CD4-positive, alpha-beta memory T cell (primary cell): Measurements from ENCODE around the gene ASIC4. TPM values are rescaled to one million over a fixed set of nuclear protein-coding genes. Genes with fewer than 3 reads are reported as not detected.

Experiments
- CTCF ChIA-PET: fragments of 350-600 bp; sonication (Branson Sonifier 250); formaldehyde crosslinking; loops from one replicate; lab custom pipeline; 2021; ENCODE audit warnings: inconsistent platforms; ENCODE audit not compliant: partially characterized antibody; lab: Charles Lee
- POLR2A ChIA-PET: fragments of 350-600 bp; sonication (Branson Sonifier 250); formaldehyde crosslinking; loops from one replicate; lab custom pipeline; 2021; ENCODE audit not compliant: partially characterized antibody; lab: Charles Lee
- DNase-seq, 5 donors: peaks; one replicate each; pipeline versions ENCODE4 v3.0.0 to v3.0.0-alpha.2; 2020 to 2022; ENCODE audit warnings: mixed read lengths in 1 of 5
- H3K27ac ChIP-seq: one replicate; pipeline ENCODE4 v1.7.0; 2013; ENCODE audit warnings: low read depth, low read length
- H3K27me3 ChIP-seq: 2 replicates; pipeline ENCODE4 v1.7.0; 2013; ENCODE audit warnings: mild to moderate bottlenecking, low read length, moderate library complexity; ENCODE audit not compliant: insufficient read depth
- H3K36me3 ChIP-seq: 2 replicates; pipeline ENCODE4 v1.7.0; 2013; ENCODE audit warnings: mild to moderate bottlenecking, low read length, moderate library complexity; ENCODE audit not compliant: insufficient read depth
- H3K4me1 ChIP-seq: 2 replicates; pipeline ENCODE4 v1.7.0; 2013; ENCODE audit warnings: mild to moderate bottlenecking, low read length, moderate library complexity; ENCODE audit not compliant: insufficient read depth
- H3K4me3 ChIP-seq, 2 donors: one replicate each; pipeline ENCODE4 v1.7.0; 2013; ENCODE audit warnings: low read length in 2 of 2, mild to moderate bottlenecking in 1 of 2
- H3K9me3 ChIP-seq, 2 donors: one replicate each; pipeline ENCODE4 v1.7.0; 2013; ENCODE audit warnings: low read length in 2 of 2, control low read depth in 1 of 2; ENCODE audit not compliant: control insufficient read depth in 1 of 2
- H3K27ac Mint-ChIP-seq, 7 donors: one replicate each; pipeline ENCODE4 v1.8.0; 2020 to 2021; ENCODE audit warnings: mixed read lengths in 7 of 7, mild to moderate bottlenecking in 6 of 7, inconsistent platforms in 3 of 7, moderate library complexity in 3 of 7
- H3K27me3 Mint-ChIP-seq, 2 donors: one replicate each; pipeline ENCODE4 v1.8.0; 2020 to 2021; ENCODE audit warnings: mixed read lengths in 2 of 2
- H3K36me3 Mint-ChIP-seq, 2 donors: one replicate each; pipeline ENCODE4 v1.8.0; 2020 to 2021; ENCODE audit warnings: mixed read lengths in 2 of 2, inconsistent platforms in 1 of 2, mild to moderate bottlenecking in 1 of 2
- H3K4me1 Mint-ChIP-seq, 4 donors: one replicate each; pipeline ENCODE4 v1.8.0; 2020 to 2021; ENCODE audit warnings: mixed read lengths in 4 of 4, mild to moderate bottlenecking in 1 of 4
- H3K4me3 Mint-ChIP-seq, 8 donors: one replicate each; pipeline ENCODE4 v1.8.0; 2020 to 2021; ENCODE audit warnings: mixed read lengths in 8 of 8, mild to moderate bottlenecking in 7 of 8, moderate library complexity in 6 of 8, inconsistent platforms in 3 of 8
- H3K9me3 Mint-ChIP-seq, 8 donors: one replicate each; pipeline ENCODE4 v1.8.0; 2020 to 2021; ENCODE audit warnings: mixed read lengths in 8 of 8, mild to moderate bottlenecking in 5 of 8, inconsistent platforms in 3 of 8, moderate library complexity in 1 of 8
- intact Hi-C: fragments of 100-400 bp; cut with micrococcal nuclease; formaldehyde crosslinking; loops from one replicate; pipeline ENCODE4 v1.15.1; 2023
- polyA plus RNA-seq, 2 donors: library from polyadenylated mRNA; unstranded; fragments of 300-500 nt; fragmentation: Illumina TruSeq; gene quantifications; one replicate each; pipeline ENCODE4 v1.2.3, GENCODE V29; 2021
- total RNA-seq, 2 experiments: library from RNA; stranded (reverse); gene quantifications; one replicate each; pipeline ENCODE4 v1.2.3, GENCODE V29; 2021

Gene ASIC4
- total and polyA plus RNA-seq, 4 experiments from 2014 or later, result 0.09 to 0.22 TPM; not detected in 2

DNA sequence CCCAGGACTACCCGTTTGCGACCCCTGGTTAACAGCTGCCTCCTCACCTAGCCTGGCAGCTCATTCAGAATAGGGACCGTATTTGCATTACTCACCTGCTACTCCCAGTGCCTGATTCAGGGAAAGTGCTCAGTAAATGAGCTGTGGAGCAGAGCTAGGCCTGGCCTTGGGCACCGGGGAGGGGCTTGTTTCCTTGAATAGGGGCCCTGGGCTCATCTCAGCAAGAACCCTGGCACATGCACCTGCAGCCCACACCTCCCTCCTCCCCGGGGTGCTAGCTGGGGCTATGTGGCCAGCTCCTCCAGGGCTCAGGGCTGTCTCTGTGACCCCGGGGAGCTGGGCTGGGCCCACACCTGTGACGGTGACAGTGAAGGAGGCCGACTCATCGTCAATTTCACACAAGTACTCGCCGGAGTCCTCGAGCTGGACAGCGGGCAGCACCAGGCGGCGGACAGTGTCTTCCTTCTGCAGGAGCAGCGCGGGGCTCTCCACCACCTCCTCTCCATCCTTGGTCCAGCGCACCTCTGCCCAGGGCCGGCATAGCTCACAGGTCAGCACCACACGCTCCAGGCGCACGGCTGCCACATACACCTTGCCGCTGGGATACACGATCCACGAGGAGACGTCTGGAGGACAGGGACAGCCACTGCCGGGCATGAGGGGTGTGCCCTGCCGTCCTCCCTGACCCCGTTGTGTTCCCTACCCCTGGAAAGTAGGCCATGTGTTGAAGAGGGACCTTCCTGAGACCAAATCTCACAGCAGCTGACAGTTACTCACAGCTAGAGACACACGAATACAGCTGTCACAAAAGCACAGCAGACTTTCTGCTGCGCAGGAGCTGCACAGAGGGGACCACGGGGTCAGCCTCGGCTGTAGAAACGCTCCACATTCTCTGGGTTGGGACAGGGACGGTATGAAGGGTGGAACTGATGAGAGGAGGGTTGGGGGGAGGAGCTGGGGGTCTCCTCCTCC lies 48.1 kb downstream of the ASIC4 start:
- no peaks in the 10 kb centered on the region for H3K9me3 ChIP-seq
- peaks cover 10 to 30% of the 10 kb centered on the region in 2 donors for H3K27me3 Mint-ChIP-seq

DNA sequence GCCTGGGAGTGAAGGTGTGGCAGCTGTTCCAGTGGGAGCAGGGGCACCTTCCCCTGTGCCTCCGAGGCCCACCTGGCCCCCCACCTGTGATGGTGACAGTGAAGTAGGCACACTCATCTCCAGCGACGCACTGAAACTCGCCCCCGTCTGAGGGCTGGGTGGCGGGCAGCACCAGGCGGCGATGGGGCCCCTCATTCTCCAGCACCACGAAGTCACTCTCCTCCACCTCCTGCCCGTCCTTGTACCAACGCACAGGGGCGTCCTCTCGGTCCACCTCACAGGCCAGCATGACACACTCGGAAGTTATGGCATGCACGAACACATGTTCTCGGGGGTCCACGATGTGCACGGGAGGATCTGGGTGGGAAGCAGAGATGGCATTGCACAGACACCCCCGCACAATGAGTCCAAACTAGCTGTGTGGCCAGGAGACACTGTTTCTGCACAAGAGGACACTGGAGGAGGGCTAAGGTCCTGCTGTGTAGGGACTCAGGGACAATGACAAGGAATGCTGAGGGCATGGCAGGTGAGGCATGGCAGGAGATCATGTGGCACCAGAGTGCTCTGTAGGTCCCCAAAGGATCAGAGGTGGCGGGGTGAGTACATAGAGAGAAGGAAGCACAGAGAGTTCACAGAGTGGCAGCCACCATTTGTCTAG lies 49.1 kb downstream of the ASIC4 start:
- CTCF ChIA-PET, result interaction anchor here (1.3 to 4.8 kb wide), 4 partner anchors 8 to 87 kb away, joined by 3 to 73 read pairs (median 4); partner anchors contain the start of genes CHPF, OBSL1 and TMEM198
- Histone ChIP-seq H3K36me3 (no peaks in the 10 kb centered on the region), H3K27ac (no peak overlapping the region), H3K27me3 (no peaks in the 10 kb centered on the region), H3K9me3 (no peaks in the 10 kb centered on the region), H3K4me1 (no peaks in the 10 kb centered on the region), H3K4me3 (no peak overlapping the region)
- Mint-ChIP-seq H3K27ac (peak overlapping the region in 1 of 7 donors; percentile 49), H3K4me1 (peaks cover 0 to 2% (median 0%) of the 10 kb centered on the region in 4 donors), H3K4me3 (no peak overlapping the region), H3K36me3 (no peaks in the 10 kb centered on the region), H3K27me3 (peaks cover 15 to 35% of the 10 kb centered on the region in 2 donors), H3K9me3 (no peaks in the 10 kb centered on the region)
- DNase-seq, result peak in 1 of 5 donors; percentile 1
- POLR2A ChIA-PET, result no interaction called here
- intact Hi-C loops, result no loop called here

More for the DNA sequence above, 48.1 kb downstream of the ASIC4 start:
- Histone ChIP-seq H3K4me3 (no peak overlapping the region), H3K4me1 (no peaks in the 10 kb centered on the region), H3K36me3 (no peaks in the 10 kb centered on the region), H3K27ac (no peak overlapping the region), H3K27me3 (no peaks in the 10 kb centered on the region)
- H3K4me3 Mint-ChIP-seq, result no peak overlapping the region
- no peaks in the 10 kb centered on the region for H3K36me3 Mint-ChIP-seq
- ChIA-PET CTCF (interaction anchor here (0.7 to 4.8 kb wide), 7 partner anchors 9 to 86 kb away, joined by 3 to 73 read pairs (median 4); partner anchors contain the start of genes CHPF, OBSL1 and TMEM198), POLR2A (no interaction called here)
- no peak overlapping the region for H3K27ac Mint-ChIP-seq
- DNase-seq, result peak in 1 of 5 donors; percentile 29
- H3K4me1 Mint-ChIP-seq, result peaks cover 0 to 2% (median 0%) of the 10 kb centered on the region in 4 donors
- intact Hi-C loops, result no loop called here
- H3K9me3 Mint-ChIP-seq, result no peaks in the 10 kb centered on the region

- Histone ChIP-seq H3K27me3 (no peaks in the 10 kb centered on the region), H3K27ac (no peak overlapping the region), H3K4me1 (peaks cover under 1% of the 10 kb centered on the region), H3K4me3 (no peak overlapping the region), H3K36me3 (no peaks in the 10 kb centered on the region), H3K9me3 (no peaks in the 10 kb centered on the region)
- no peak overlapping the region for H3K4me3 Mint-ChIP-seq
- DNase-seq, result peak in 1 of 5 donors; percentile 36
- H3K27ac Mint-ChIP-seq, result no peak overlapping the region
- ChIA-PET CTCF (interaction anchor here (0.7 kb wide), 1 partner anchor 17 kb away, joined by 3 read pairs; no protein-coding TSS in a partner anchor), POLR2A (no interaction called here)
- H3K4me1 Mint-ChIP-seq, result peaks cover 0 to 2% (median 0%) of the 10 kb centered on the region in 4 donors
- intact Hi-C loops, result no loop called here
- H3K27me3 Mint-ChIP-seq, result peaks cover 22 to 37% of the 10 kb centered on the region in 2 donors
- H3K9me3 Mint-ChIP-seq, result no peaks in the 10 kb centered on the region
- H3K36me3 Mint-ChIP-seq, result no peaks in the 10 kb centered on the region
Observed at GRCh38 chr2:219565130-219566080, 51.1 kb downstream of the ASIC4 start.

GRCh38 chr2:219566640-219567039 lies 52.4 kb downstream of the ASIC4 start:
- DNase-seq, result no peak
- Histone ChIP-seq H3K4me3 (no peak overlapping the region), H3K27me3 (peaks cover 3% of the 10 kb centered on the region), H3K4me1 (peaks cover 3% of the 10 kb centered on the region), H3K9me3 (no peaks in the 10 kb centered on the region), H3K27ac (no peak overlapping the region), H3K36me3 (no peaks in the 10 kb centered on the region)
- Mint-ChIP-seq H3K27ac (no peak overlapping the region), H3K36me3 (no peaks in the 10 kb centered on the region), H3K4me1 (peaks cover 0 to 2% (median 0%) of the 10 kb centered on the region in 4 donors), H3K27me3 (peaks cover 22 to 35% of the 10 kb centered on the region in 2 donors), H3K9me3 (no peaks in the 10 kb centered on the region), H3K4me3 (no peak overlapping the region)
- intact Hi-C loops, result no loop called here
- ChIA-PET CTCF (interaction anchor here (0.9 kb wide), 1 partner anchor 10 kb away, joined by 3 read pairs; no protein-coding TSS in a partner anchor), POLR2A (no interaction called here)

GRCh38 chr2:219567131-219567530 lies 52.8 kb downstream of the ASIC4 start:
- Histone ChIP-seq H3K27ac (no peak overlapping the region), H3K4me1 (peaks cover 3% of the 10 kb centered on the region), H3K4me3 (no peak overlapping the region), H3K27me3 (peaks cover 8% of the 10 kb centered on the region), H3K9me3 (no peaks in the 10 kb centered on the region), H3K36me3 (no peaks in the 10 kb centered on the region)
- H3K36me3 Mint-ChIP-seq, result no peaks in the 10 kb centered on the region
- peaks cover 0 to 3% (median under 1%) of the 10 kb centered on the region in 4 donors for H3K4me1 Mint-ChIP-seq
- DNase-seq, result peak in 1 of 5 donors; percentile 9
- H3K9me3 Mint-ChIP-seq, result no peaks in the 10 kb centered on the region
- H3K4me3 Mint-ChIP-seq, result no peak overlapping the region
- ChIA-PET CTCF (no interaction called here), POLR2A (no interaction called here)
- no peak overlapping the region for H3K27ac Mint-ChIP-seq
- peaks cover 26 to 40% of the 10 kb centered on the region in 2 donors for H3K27me3 Mint-ChIP-seq
- intact Hi-C loops, result no loop called here

GRCh38 chr2:219567791-219568361 lies 53.6 kb downstream of the ASIC4 start:
- no peaks in the 10 kb centered on the region for H3K9me3 ChIP-seq
- no peak overlapping the region for H3K27ac ChIP-seq
- peaks cover 15% of the 10 kb centered on the region for H3K27me3 ChIP-seq
- H3K36me3 ChIP-seq, result no peaks in the 10 kb centered on the region
- Mint-ChIP-seq H3K9me3 (no peaks in the 10 kb centered on the region), H3K27me3 (peaks cover 24 to 42% of the 10 kb centered on the region in 2 donors), H3K36me3 (no peaks in the 10 kb centered on the region), H3K4me3 (no peak overlapping the region), H3K27ac (no peak overlapping the region), H3K4me1 (peaks cover 0 to 3% (median under 1%) of the 10 kb centered on the region in 4 donors)
- ChIA-PET CTCF (no interaction called here), POLR2A (no interaction called here)
- intact Hi-C loops, result no loop called here
- H3K4me3 ChIP-seq, result no peak overlapping the region
- DNase-seq, result no peak
- peaks cover 3% of the 10 kb centered on the region for H3K4me1 ChIP-seq
